MM.1S (cell line): Measurements from ENCODE around the gene ANKS4B.
"Not testable (repeated sequence)": the region's sequence is repeated elsewhere in the genome, so short reads cannot be mapped to it uniquely, and the experiment has no call there.

Experiments
- DNase-seq: peaks from one replicate; pipeline ENCODE4 v3.0.0-alpha.2; 2015
- H2AFZ ChIP-seq: fragments of 300-600 bp; sonication (generic); 2 replicates; pipeline ENCODE4 v1.6.0; 2016; ENCODE audit warnings: antibody characterized with exemption, low read length
- H3F3A ChIP-seq: fragments of 300-600 bp; sonication (generic); 2 replicates; pipeline ENCODE4 v1.6.1; 2016; ENCODE audit warnings: mild to moderate bottlenecking, antibody characterized with exemption, low read length, moderate library complexity, mixed read lengths; ENCODE audit not compliant: insufficient read depth
- H3K27ac ChIP-seq: fragments of 300-600 bp; sonication (generic); 2 replicates; pipeline ENCODE4 v1.5.1; 2016; ENCODE audit warnings: mild to moderate bottlenecking, low read length
- H3K27me3 ChIP-seq: fragments of 300-600 bp; sonication (generic); replicated peaks from 2 replicates; pipeline ENCODE4 v1.6.0; 2016; ENCODE audit warnings: low read length; ENCODE audit not compliant: insufficient read depth
- H3K36me3 ChIP-seq: fragments of 300-600 bp; sonication (generic); replicated peaks from 2 replicates; pipeline ENCODE4 v1.6.1; 2016; ENCODE audit warnings: mild to moderate bottlenecking, low read length, mixed read lengths; ENCODE audit not compliant: insufficient read depth
- H3K4me1 ChIP-seq: fragments of 300-600 bp; sonication (generic); 2 replicates; pipeline ENCODE4 v1.6.1; 2016; ENCODE audit warnings: low read length, mixed read lengths
- H3K4me2 ChIP-seq: fragments of 300-600 bp; sonication (generic); 2 replicates; pipeline ENCODE4 v1.6.0; 2016; ENCODE audit warnings: low read depth, low read length
- H3K4me3 ChIP-seq: fragments of 300-600 bp; sonication (generic); 2 replicates; pipeline ENCODE4 v1.5.1; 2016; ENCODE audit warnings: low read length, mixed read lengths
- H3K79me2 ChIP-seq: fragments of 300-600 bp; sonication (generic); 2 replicates; pipeline ENCODE4 v1.6.1; 2016; ENCODE audit warnings: mixed run types, low read length, mixed read lengths
- H3K9ac ChIP-seq: fragments of 300-600 bp; sonication (generic); 2 replicates; pipeline ENCODE4 v1.6.1; 2016; ENCODE audit warnings: low read length, mixed read lengths
- H3K9me2 ChIP-seq: fragments of 300-600 bp; sonication (generic); replicated peaks from 2 replicates; pipeline ENCODE4 v1.6.1; 2016; ENCODE audit warnings: mild to moderate bottlenecking, low read length, mixed read lengths; ENCODE audit not compliant: insufficient read depth
- H3K9me3 ChIP-seq: fragments of 300-600 bp; sonication (generic); replicated peaks from 2 replicates; pipeline ENCODE4 v1.6.1; 2016; ENCODE audit warnings: mild to moderate bottlenecking, low read length, mixed read lengths; ENCODE audit not compliant: insufficient read depth
- H4K20me1 ChIP-seq: fragments of 300-600 bp; sonication (generic); 2 replicates; pipeline ENCODE4 v1.6.1; 2016; ENCODE audit warnings: mild to moderate bottlenecking, low read length, moderate library complexity, mixed read lengths; ENCODE audit not compliant: insufficient read depth
- CTCF ChIP-seq: fragments of 300-600 bp; sonication (generic); IDR thresholded peaks from 2 replicates; pipeline ENCODE4 v1.5.1; 2016; ENCODE audit warnings: antibody characterized with exemption, low read length, mixed read lengths
- EZH2 ChIP-seq: fragments of 300-600 bp; sonication (generic); optimal IDR thresholded peaks from 2 replicates; pipeline ENCODE3; 2017; ENCODE audit warnings: low read depth, mild to moderate bottlenecking, antibody characterized with exemption, low read length, mixed read lengths
- EZH2phosphoT487 ChIP-seq: fragments of 300-600 bp; sonication (generic); IDR thresholded peaks from 2 replicates; pipeline ENCODE4 v1.6.1; 2018; ENCODE audit warnings: antibody characterized with exemption, low read length

ANKS4B gene

GRCh38 chr16:21268236-21268635, 34.7 kb downstream of the ANKS4B start:
- no peak for DNase-seq
- H3K79me2 ChIP-seq, result no peaks in the 10 kb centered on the region
- no peaks in the 10 kb centered on the region for H3K9me3 ChIP-seq
- no peak overlapping the region for H3K4me2 ChIP-seq
- no peak overlapping the region for H2AFZ ChIP-seq
- no peak overlapping the region for H3K27ac ChIP-seq
- no peak overlapping the region for H3K9ac ChIP-seq
- peaks cover 9% of the 10 kb centered on the region for H3K4me1 ChIP-seq
- TF ChIP-seq EZH2 (no peak), CTCF (no peak), EZH2phosphoT487 (no peak)
- no peaks in the 10 kb centered on the region for H3K36me3 ChIP-seq
- H3K27me3 ChIP-seq, result no peaks in the 10 kb centered on the region
- no peaks in the 10 kb centered on the region for H4K20me1 ChIP-seq
- H3K9me2 ChIP-seq, result no peaks in the 10 kb centered on the region
- H3K4me3 ChIP-seq, result no peak overlapping the region
- H3F3A ChIP-seq, result no peaks in the 10 kb centered on the region

- Histone ChIP-seq H3K27me3 (no peaks in the 10 kb centered on the region), H3K9me3 (no peaks in the 10 kb centered on the region), H3K79me2 (no peaks in the 10 kb centered on the region), H3F3A (no peaks in the 10 kb centered on the region), H3K4me1 (no peaks in the 10 kb centered on the region), H2AFZ (no peak overlapping the region), H3K9me2 (no peaks in the 10 kb centered on the region), H4K20me1 (no peaks in the 10 kb centered on the region), H3K27ac (no peak overlapping the region), H3K36me3 (no peaks in the 10 kb centered on the region), H3K4me2 (no peak overlapping the region), H3K4me3 (no peak overlapping the region), H3K9ac (no peak overlapping the region)
- TF ChIP-seq CTCF (no peak), EZH2 (no peak), EZH2phosphoT487 (no peak)
- no peak for DNase-seq
These were observed 38.8 kb downstream of the ANKS4B start for GRCh38 chr16:21272253-21272652.

GRCh38 chr16:21272763-21273162, 39.3 kb downstream of the ANKS4B start:
- H3K27me3 ChIP-seq, H3K79me2 ChIP-seq, H3K27ac ChIP-seq, H3F3A ChIP-seq, H3K9ac ChIP-seq, H3K36me3 ChIP-seq, H3K4me1 ChIP-seq, H2AFZ ChIP-seq, H3K4me3 ChIP-seq, H3K9me2 ChIP-seq, DNase-seq, H3K4me2 ChIP-seq, H3K9me3 ChIP-seq, H4K20me1 ChIP-seq: not testable (repeated sequence)

- no peaks in the 10 kb centered on the region for H3K79me2 ChIP-seq
- H3K9me2 ChIP-seq, result no peaks in the 10 kb centered on the region
- no peak overlapping the region for H3K9ac ChIP-seq
- no peak for TF ChIP-seq EZH2phosphoT487
- TF ChIP-seq EZH2, result no peak
- TF ChIP-seq CTCF, result no peak
- H3K36me3 ChIP-seq, result no peaks in the 10 kb centered on the region
- no peak overlapping the region for H3K4me3 ChIP-seq
- H2AFZ ChIP-seq, result no peak overlapping the region
- DNase-seq, result no peak
- H4K20me1 ChIP-seq, result no peaks in the 10 kb centered on the region
- no peaks in the 10 kb centered on the region for H3F3A ChIP-seq
- H3K4me1 ChIP-seq, result no peaks in the 10 kb centered on the region
- H3K27ac ChIP-seq, result no peak overlapping the region
- no peaks in the 10 kb centered on the region for H3K27me3 ChIP-seq
- H3K9me3 ChIP-seq, result no peaks in the 10 kb centered on the region
- H3K4me2 ChIP-seq, result no peak overlapping the region
These were observed 40.8 kb downstream of the ANKS4B start for GRCh38 chr16:21274172-21274726.
